Measurements from ENCODE around the gene SNTB2.
"Not testable (repeated sequence)": the region's sequence is repeated elsewhere in the genome, so short reads cannot be mapped to it uniquely, and the experiment has no call there.

Gene SNTB2

GRCh38 chr16:69186642-69187445, at the start of gene SNTB2:
SNTB2 (plus strand) TSS chr16:69187164; CDS start chr16:69187167, 3 bp downstream.
- Mint-ChIP-seq H3K9me3 (no peaks in the 10 kb centered on the region), H3K4me3 (peak within 1 kb of the TSS; percentile 97), H3K4me1 (peaks cover 47% of the 10 kb centered on the region), H3K27ac (peak within 1 kb of the TSS; percentile 94), H3K36me3 (peaks cover 9% of the 10 kb centered on the region), H3K27me3 (no peaks in the 10 kb centered on the region)
- ATAC-seq = peak; percentile 97

- Mint-ChIP-seq H3K4me3 (no peak overlapping the region), H3K36me3 (peaks cover 69% of the 10 kb centered on the region), H3K27me3 (no peaks in the 10 kb centered on the region), H3K27ac (no peak overlapping the region), H3K9me3 (no peaks in the 10 kb centered on the region), H3K4me1 (peaks cover 22% of the 10 kb centered on the region)
- no peak for ATAC-seq
These were observed 48.4 kb upstream of the SNTB2 start for GRCh38 chr16:69138608-69139007.

- H3K4me3 Mint-ChIP-seq, ATAC-seq, H3K27ac Mint-ChIP-seq, H3K27me3 Mint-ChIP-seq, H3K9me3 Mint-ChIP-seq: not testable (repeated sequence)
- peaks cover 74% of the 10 kb centered on the region for H3K36me3 Mint-ChIP-seq
- peaks cover 15% of the 10 kb centered on the region for H3K4me1 Mint-ChIP-seq
These were observed 47.5 kb upstream of the SNTB2 start for GRCh38 chr16:69139464-69139863.

GRCh38 chr16:69141014-69141413, 46.0 kb upstream of the SNTB2 start:
- Mint-ChIP-seq H3K27ac (no peak overlapping the region), H3K36me3 (peaks cover 82% of the 10 kb centered on the region), H3K4me1 (peaks cover 6% of the 10 kb centered on the region), H3K27me3 (no peaks in the 10 kb centered on the region), H3K9me3 (no peaks in the 10 kb centered on the region), H3K4me3 (no peak overlapping the region)
- ATAC-seq = no peak

- ATAC-seq = no peak
- H3K27me3 Mint-ChIP-seq = no peaks in the 10 kb centered on the region
- peaks cover 79% of the 10 kb centered on the region for H3K36me3 Mint-ChIP-seq
- no peak overlapping the region for H3K27ac Mint-ChIP-seq
- no peak overlapping the region for H3K4me3 Mint-ChIP-seq
- H3K9me3 Mint-ChIP-seq = no peaks in the 10 kb centered on the region
- H3K4me1 Mint-ChIP-seq = peaks cover 6% of the 10 kb centered on the region
These were observed 45.0 kb upstream of the SNTB2 start for GRCh38 chr16:69141936-69142335.

- Mint-ChIP-seq H3K36me3 (peaks cover 69% of the 10 kb centered on the region), H3K4me3 (no peak overlapping the region), H3K27me3 (no peaks in the 10 kb centered on the region), H3K9me3 (no peaks in the 10 kb centered on the region), H3K4me1 (peaks cover 6% of the 10 kb centered on the region), H3K27ac (no peak overlapping the region)
- ATAC-seq = no peak
These were observed 43.8 kb upstream of the SNTB2 start for GRCh38 chr16:69143116-69143515.

GRCh38 chr16:69145658-69146057, 41.3 kb upstream of the SNTB2 start:
- peaks cover 64% of the 10 kb centered on the region for H3K36me3 Mint-ChIP-seq
- H3K9me3 Mint-ChIP-seq = no peaks in the 10 kb centered on the region
- no peak for ATAC-seq
- H3K27ac Mint-ChIP-seq = no peak overlapping the region
- H3K27me3 Mint-ChIP-seq = no peaks in the 10 kb centered on the region
- H3K4me3 Mint-ChIP-seq = no peak overlapping the region
- peaks cover 3% of the 10 kb centered on the region for H3K4me1 Mint-ChIP-seq

GRCh38 chr16:69149621-69150020, 37.3 kb upstream of the SNTB2 start:
- not testable (repeated sequence) for H3K9me3 Mint-ChIP-seq, H3K27ac Mint-ChIP-seq, H3K4me3 Mint-ChIP-seq, H3K27me3 Mint-ChIP-seq, ATAC-seq, H3K4me1 Mint-ChIP-seq
- H3K36me3 Mint-ChIP-seq = peaks cover 52% of the 10 kb centered on the region

- Mint-ChIP-seq H3K4me1 (no peaks in the 10 kb centered on the region), H3K9me3 (no peaks in the 10 kb centered on the region), H3K27ac (no peak overlapping the region), H3K36me3 (peaks cover 58% of the 10 kb centered on the region), H3K27me3 (no peaks in the 10 kb centered on the region), H3K4me3 (no peak overlapping the region)
- ATAC-seq = peak; percentile 64
These were observed 36.7 kb upstream of the SNTB2 start for GRCh38 chr16:69150146-69150865.

GRCh38 chr16:69157196-69157595, 29.8 kb upstream of the SNTB2 start:
- no peak for ATAC-seq
- Mint-ChIP-seq H3K27ac (no peak overlapping the region), H3K4me1 (no peaks in the 10 kb centered on the region), H3K9me3 (no peaks in the 10 kb centered on the region), H3K4me3 (no peak overlapping the region), H3K27me3 (no peaks in the 10 kb centered on the region), H3K36me3 (peaks cover 70% of the 10 kb centered on the region)

- Mint-ChIP-seq H3K36me3 (peaks cover 63% of the 10 kb centered on the region), H3K4me1 (no peaks in the 10 kb centered on the region), H3K9me3 (no peaks in the 10 kb centered on the region), H3K4me3 (no peak overlapping the region), H3K27me3 (no peaks in the 10 kb centered on the region), H3K27ac (no peak overlapping the region)
- no peak for ATAC-seq
These were observed 26.8 kb upstream of the SNTB2 start for GRCh38 chr16:69160192-69160591.

GRCh38 chr16:69165584-69165983, 21.4 kb upstream of the SNTB2 start:
- Mint-ChIP-seq H3K36me3 (peaks cover 71% of the 10 kb centered on the region), H3K27ac (no peak overlapping the region), H3K27me3 (no peaks in the 10 kb centered on the region), H3K9me3 (no peaks in the 10 kb centered on the region), H3K4me1 (peaks cover 12% of the 10 kb centered on the region), H3K4me3 (no peak overlapping the region)
- no peak for ATAC-seq

GRCh38 chr16:69166221-69166833, 20.6 kb upstream of the SNTB2 start:
- Mint-ChIP-seq H3K4me1 (peaks cover 19% of the 10 kb centered on the region), H3K4me3 (no peak overlapping the region), H3K27ac (no peak overlapping the region), H3K9me3 (no peaks in the 10 kb centered on the region), H3K36me3 (peaks cover 65% of the 10 kb centered on the region), H3K27me3 (no peaks in the 10 kb centered on the region)
- no peak for ATAC-seq

GRCh38 chr16:69166946-69167930, 19.7 kb upstream of the SNTB2 start:
- Mint-ChIP-seq H3K27ac (no peak overlapping the region), H3K27me3 (no peaks in the 10 kb centered on the region), H3K4me3 (no peak overlapping the region)

GRCh38 chr16:69169051-69169450, 17.9 kb upstream of the SNTB2 start:
- no peak overlapping the region for H3K27ac Mint-ChIP-seq
- no peaks in the 10 kb centered on the region for H3K27me3 Mint-ChIP-seq
- no peak overlapping the region for H3K4me3 Mint-ChIP-seq
- peaks cover 26% of the 10 kb centered on the region for H3K4me1 Mint-ChIP-seq
- H3K9me3 Mint-ChIP-seq = no peaks in the 10 kb centered on the region
- peaks cover 52% of the 10 kb centered on the region for H3K36me3 Mint-ChIP-seq
- ATAC-seq = no peak

More at GRCh38 chr16:69166946-69167930, 19.7 kb upstream of the SNTB2 start:
- Mint-ChIP-seq H3K36me3 (peaks cover 59% of the 10 kb centered on the region), H3K4me1 (peaks cover 26% of the 10 kb centered on the region), H3K9me3 (no peaks in the 10 kb centered on the region)
- no peak for ATAC-seq

All from stimulated activated memory B cell treated with anti-CD40 and anti-IgM and Interleukin-4, amounts not matched to agents 10 μg/mL and 1 μg/mL and 100 μg/mL, for 72 hours (primary cell).